SK-N-SH (cell line): Measurements from ENCODE around the gene FRMPD1.

Experiments
- FOXJ3 ChIP-seq: sonication (generic); formaldehyde crosslinking; IDR thresholded peaks from 2 replicates; pipeline ENCODE4 v1.5.1; 2020; ENCODE audit warnings: mild to moderate bottlenecking, missing genetic modification reagents
- SMC3 ChIP-seq: IDR thresholded peaks from 2 replicates; pipeline ENCODE4 v1.6.1; 2012; ENCODE audit warnings: low read depth, low read length, improper control_type of control experiment
- TF ChIP-seq, protein P1 (sequence below): fragments of 200-600 bp; sonication (generic); IDR thresholded peaks from 2 replicates; pipeline ENCODE4 v1.6.1; 2017; ENCODE audit warnings: antibody characterized with exemption, mild to moderate bottlenecking, moderate library complexity

DNA sequence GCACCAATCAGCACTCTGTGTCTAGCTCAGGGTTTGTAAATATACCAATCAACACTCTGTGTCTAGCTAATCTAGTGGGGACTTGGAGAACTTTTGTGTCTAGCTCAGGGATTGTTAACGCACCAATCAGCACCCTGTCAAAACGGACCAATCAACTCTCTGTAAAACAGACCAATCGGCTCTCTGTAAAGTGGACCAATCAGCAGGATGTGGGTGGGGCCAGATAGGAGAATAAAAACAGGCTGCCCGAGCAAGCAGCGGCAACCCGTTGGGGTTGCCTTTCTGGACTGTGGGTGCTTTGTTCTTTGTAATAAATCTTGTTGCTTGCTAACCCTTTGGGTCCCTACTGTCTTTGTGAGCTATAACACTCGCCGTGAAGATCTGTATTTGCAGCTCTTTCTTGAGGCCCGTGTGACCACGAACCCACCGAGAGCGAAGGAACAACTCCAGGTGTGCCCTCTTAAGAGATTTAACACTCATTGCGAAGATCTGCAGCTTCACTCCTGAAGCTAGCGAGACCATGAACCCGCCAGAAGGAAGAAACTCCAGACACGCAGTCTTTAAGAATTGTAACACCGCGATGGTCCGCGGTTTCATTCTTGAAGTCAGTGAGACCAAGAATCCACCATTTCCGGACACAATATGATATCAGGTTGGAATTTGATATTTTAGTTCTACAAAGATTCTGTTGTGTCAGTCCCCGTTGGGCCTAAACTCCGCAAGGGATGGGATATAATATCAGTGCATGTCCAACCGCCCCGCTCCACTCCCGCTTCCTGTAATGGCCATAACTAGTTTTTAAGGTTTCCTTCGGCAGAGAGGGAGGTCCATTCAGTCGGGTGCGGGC, 102.1 kb downstream of the FRMPD1 start:
- TF ChIP-seq, protein P1, sequence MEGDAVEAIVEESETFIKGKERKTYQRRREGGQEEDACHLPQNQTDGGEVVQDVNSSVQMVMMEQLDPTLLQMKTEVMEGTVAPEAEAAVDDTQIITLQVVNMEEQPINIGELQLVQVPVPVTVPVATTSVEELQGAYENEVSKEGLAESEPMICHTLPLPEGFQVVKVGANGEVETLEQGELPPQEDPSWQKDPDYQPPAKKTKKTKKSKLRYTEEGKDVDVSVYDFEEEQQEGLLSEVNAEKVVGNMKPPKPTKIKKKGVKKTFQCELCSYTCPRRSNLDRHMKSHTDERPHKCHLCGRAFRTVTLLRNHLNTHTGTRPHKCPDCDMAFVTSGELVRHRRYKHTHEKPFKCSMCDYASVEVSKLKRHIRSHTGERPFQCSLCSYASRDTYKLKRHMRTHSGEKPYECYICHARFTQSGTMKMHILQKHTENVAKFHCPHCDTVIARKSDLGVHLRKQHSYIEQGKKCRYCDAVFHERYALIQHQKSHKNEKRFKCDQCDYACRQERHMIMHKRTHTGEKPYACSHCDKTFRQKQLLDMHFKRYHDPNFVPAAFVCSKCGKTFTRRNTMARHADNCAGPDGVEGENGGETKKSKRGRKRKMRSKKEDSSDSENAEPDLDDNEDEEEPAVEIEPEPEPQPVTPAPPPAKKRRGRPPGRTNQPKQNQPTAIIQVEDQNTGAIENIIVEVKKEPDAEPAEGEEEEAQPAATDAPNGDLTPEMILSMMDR: no peak
- no peak for TF ChIP-seq FOXJ3
- TF ChIP-seq SMC3: no peak
